GM18526 (cell line): ENCODE results near the gene MPP4.

Experiments
- POLR2A ChIP-seq: IDR thresholded peaks from 3 replicates; pipeline ENCODE4 v1.6.1; 2011; ENCODE audit not compliant: insufficient read length; ENCODE audit errors: extremely low read depth

MPP4 gene

GRCh38 chr2:201608021-201608420 lies 90.4 kb downstream of the MPP4 start:
- TF ChIP-seq POLR2A, result no peak

GRCh38 chr2:201607568-201607967 lies 90.9 kb downstream of the MPP4 start:
- TF ChIP-seq POLR2A, result no peak

- TF ChIP-seq POLR2A, result no peak
These were observed 97.5 kb downstream of the MPP4 start for GRCh38 chr2:201600906-201601305.

GRCh38 chr2:201597397-201597796 lies 101.0 kb downstream of the MPP4 start:
- no peak for TF ChIP-seq POLR2A
